Spleen (tissue), 7 donors: Measurements from ENCODE around the gene C19orf73.

Source experiments
- POLR2AphosphoS5 ChIP-seq, 3 donors: sonication (generic); formaldehyde crosslinking; IDR thresholded peaks; one replicate each; pipeline ENCODE4 v1.5.1; 2017; ENCODE audit warnings: antibody characterized with exemption in 3 of 3
- TF ChIP-seq, protein P1 (sequence below), 11 experiments: fragments of 200-600 bp in 7 of 11; fragments of 450-650 bp in 4 of 11; sonication (generic) in 4 of 11; IDR thresholded peaks in 8 of 11; conservative IDR thresholded peaks in 3 of 11; 1 replicate in 7 of 11; 2 replicates in 4 of 11; pipeline versions ENCODE4 v1.4.0 to v1.8.0; 2016 to 2021; ENCODE audit warnings: antibody characterized with exemption in 11 of 11, inconsistent platforms in 4 of 11, mild to moderate bottlenecking in 1 of 11
- donor health status: DM: no; HTN: no; CAD: no; lungs with moderate emphysema.
- donor health status: DM: no; HTN: no; CAD: no.
- donor health status: DM: no; HTN: no; CAD: no.

DNA sequence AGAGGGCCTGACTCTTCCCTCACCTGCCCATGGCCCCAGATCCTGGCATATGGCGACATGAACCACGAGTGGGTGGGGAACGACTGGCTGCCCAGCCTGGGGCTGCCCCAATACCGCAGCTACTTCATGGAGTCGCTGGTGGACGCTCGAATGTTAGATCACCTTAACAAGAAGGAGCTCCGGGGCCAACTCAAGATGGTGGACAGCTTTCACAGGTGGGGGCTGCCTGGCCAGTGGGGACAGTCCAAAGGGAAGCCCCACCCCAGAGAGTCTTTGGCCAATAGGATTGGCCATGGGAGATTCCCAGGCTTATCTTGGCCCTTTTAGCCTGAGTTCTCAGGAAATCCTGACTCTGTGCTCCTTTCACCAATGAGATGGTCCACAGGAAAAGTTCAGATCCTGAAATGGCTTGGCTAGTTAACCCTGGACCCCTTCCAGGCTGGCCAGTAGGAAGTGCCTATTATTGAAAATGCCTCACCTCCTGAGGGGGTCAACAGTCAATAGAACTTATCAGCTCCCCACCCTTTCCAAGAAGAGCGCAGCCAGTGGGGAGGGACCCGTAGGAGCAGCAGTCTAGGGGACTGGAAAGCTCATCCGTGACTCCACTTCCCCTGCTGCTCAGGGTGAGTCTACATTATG, 29.2 kb upstream of the C19orf73 start:
- TF ChIP-seq, protein P1, sequence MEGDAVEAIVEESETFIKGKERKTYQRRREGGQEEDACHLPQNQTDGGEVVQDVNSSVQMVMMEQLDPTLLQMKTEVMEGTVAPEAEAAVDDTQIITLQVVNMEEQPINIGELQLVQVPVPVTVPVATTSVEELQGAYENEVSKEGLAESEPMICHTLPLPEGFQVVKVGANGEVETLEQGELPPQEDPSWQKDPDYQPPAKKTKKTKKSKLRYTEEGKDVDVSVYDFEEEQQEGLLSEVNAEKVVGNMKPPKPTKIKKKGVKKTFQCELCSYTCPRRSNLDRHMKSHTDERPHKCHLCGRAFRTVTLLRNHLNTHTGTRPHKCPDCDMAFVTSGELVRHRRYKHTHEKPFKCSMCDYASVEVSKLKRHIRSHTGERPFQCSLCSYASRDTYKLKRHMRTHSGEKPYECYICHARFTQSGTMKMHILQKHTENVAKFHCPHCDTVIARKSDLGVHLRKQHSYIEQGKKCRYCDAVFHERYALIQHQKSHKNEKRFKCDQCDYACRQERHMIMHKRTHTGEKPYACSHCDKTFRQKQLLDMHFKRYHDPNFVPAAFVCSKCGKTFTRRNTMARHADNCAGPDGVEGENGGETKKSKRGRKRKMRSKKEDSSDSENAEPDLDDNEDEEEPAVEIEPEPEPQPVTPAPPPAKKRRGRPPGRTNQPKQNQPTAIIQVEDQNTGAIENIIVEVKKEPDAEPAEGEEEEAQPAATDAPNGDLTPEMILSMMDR (IDR thresholded peaks at IDR 0.05 in 8 of 11, conservative IDR thresholded peaks at IDR 0.05 in 3 of 11): no peak
- TF ChIP-seq POLR2AphosphoS5 (IDR thresholded peaks at IDR 0.05): peak in 2 of 3 donors; percentile 19 to 41
